HCT116 (cell line): ENCODE measurements around the gene EFS.

Source experiments
- CTCF ChIP-seq, 3 experiments: fragments of 200-600 bp in 1 of 3; sonication (generic) in 1 of 3; IDR thresholded peaks in 2 of 3; conservative IDR thresholded peaks in 1 of 3; 2 replicates each; pipeline ENCODE4 v1.5.1; 2012 to 2017; ENCODE audit warnings: low read depth in 2 of 3, low read length in 2 of 3, antibody characterized with exemption in 1 of 3, borderline replicate concordance in 1 of 3, control low read depth in 1 of 3, mild to moderate bottlenecking in 1 of 3, mixed read lengths in 1 of 3, mixed run types in 1 of 3, moderate library complexity in 1 of 3; ENCODE audit not compliant: insufficient read depth in 1 of 3
- EZH2phosphoT487 ChIP-seq: fragments of 200-600 bp; IDR thresholded peaks from 2 replicates; pipeline ENCODE4 v1.6.1; 2018; ENCODE audit warnings: antibody characterized with exemption, borderline replicate concordance
- MAX ChIP-seq: IDR thresholded peaks from 2 replicates; pipeline ENCODE4 v1.6.1; 2012
- POLR2AphosphoS5 ChIP-seq: IDR thresholded peaks from 2 replicates; pipeline ENCODE4 v1.6.1; 2011; ENCODE audit warnings: mild to moderate bottlenecking, low read depth, low read length, moderate library complexity
- RAD21 ChIP-seq: IDR thresholded peaks from 2 replicates; pipeline ENCODE4 v1.6.1; 2012; ENCODE audit warnings: low read depth, mild to moderate bottlenecking
- SRF ChIP-seq: IDR thresholded peaks from 2 replicates; pipeline ENCODE4 v1.6.1; 2012; ENCODE audit warnings: low read depth
- TCF7L2 ChIP-seq: IDR thresholded peaks from 2 replicates; pipeline ENCODE4 v1.7.0; 2011; ENCODE audit warnings: borderline replicate concordance, inconsistent platforms; ENCODE audit not compliant: insufficient read depth, insufficient read length; ENCODE audit errors: extremely low read depth

- no peak for TF ChIP-seq EZH2phosphoT487
- TF ChIP-seq TCF7L2: no peak
- TF ChIP-seq RAD21: no peak
- TF ChIP-seq CTCF (IDR thresholded peaks at IDR 0.05 in 2 of 3, conservative IDR thresholded peaks at IDR 0.05 in 1 of 3; ENCODE audit: borderline replicate concordance in 1 of 3, insufficient read depth in 1 of 3, low read depth in 2 of 3, low read length in 2 of 3): no peak
- TF ChIP-seq MAX: no peak
- TF ChIP-seq POLR2AphosphoS5: no peak
- TF ChIP-seq SRF: no peak
These were observed 40.6 kb upstream of the EFS start for GRCh38 chr14:23405516-23406025.
